Mesothelial cell of epicardium (in vitro differentiated cells): ENCODE results near the gene LTV1. TPM values are rescaled to one million over a fixed set of nuclear protein-coding genes. Genes with fewer than 3 reads are reported as not detected.

ENCODE experiments used
- DNase-seq, 2 experiments: peaks; one replicate each; pipeline ENCODE4 v3.0.0; 2021; ENCODE audit warnings: low spot score in 2 of 2; ENCODE audit not compliant: unreplicated experiment in 2 of 2
- H3K27ac Mint-ChIP-seq: 2 replicates; pipeline ENCODE4 v1.8.0; 2021; ENCODE audit warnings: mixed read lengths
- H3K27me3 Mint-ChIP-seq: 2 replicates; pipeline ENCODE4 v1.8.0; 2021; ENCODE audit warnings: low read depth, mixed read lengths
- H3K36me3 Mint-ChIP-seq: 2 replicates; pipeline ENCODE4 v1.8.0; 2021; ENCODE audit warnings: mixed read lengths
- H3K4me1 Mint-ChIP-seq: 2 replicates; pipeline ENCODE4 v1.8.0; 2021; ENCODE audit warnings: mixed read lengths
- H3K4me3 Mint-ChIP-seq: 2 replicates; pipeline ENCODE4 v1.8.0; 2021; ENCODE audit warnings: mild to moderate bottlenecking, moderate library complexity, mixed read lengths
- H3K9me3 Mint-ChIP-seq: 2 replicates; pipeline ENCODE4 v1.8.0; 2021; ENCODE audit warnings: mixed read lengths
- CTCF ChIP-seq: fragments of 200-600 bp; sonication (generic); IDR thresholded peaks from one replicate; pipeline ENCODE4 v1.5.0; 2021; ENCODE audit warnings: antibody characterized with exemption; ENCODE audit not compliant: unreplicated experiment
- total RNA-seq: library from RNA; stranded (reverse); gene quantifications from 3 replicates; pipeline ENCODE4 v1.2.1, GENCODE V29; 2021

LTV1 gene
- total RNA-seq, 1 donor from 2014 or later: 26.1 TPM

GRCh38 chr6:143821359-143821758, 21.8 kb upstream of the LTV1 start:
- TF ChIP-seq CTCF: no peak
- H3K4me3 Mint-ChIP-seq: no peak overlapping the region
- H3K9me3 Mint-ChIP-seq: no peaks in the 10 kb centered on the region
- H3K36me3 Mint-ChIP-seq: peaks cover 26% of the 10 kb centered on the region
- H3K27ac Mint-ChIP-seq: no peak overlapping the region
- no peak for DNase-seq
- H3K4me1 Mint-ChIP-seq: peaks cover 6% of the 10 kb centered on the region
- H3K27me3 Mint-ChIP-seq: no peaks in the 10 kb centered on the region

GRCh38 chr6:143822584-143823024, 20.5 kb upstream of the LTV1 start:
- TF ChIP-seq CTCF: no peak
- no peak for DNase-seq
- peaks cover 6% of the 10 kb centered on the region for H3K4me1 Mint-ChIP-seq
- H3K36me3 Mint-ChIP-seq: peaks cover 17% of the 10 kb centered on the region
- H3K9me3 Mint-ChIP-seq: no peaks in the 10 kb centered on the region
- H3K27ac Mint-ChIP-seq: no peak overlapping the region
- no peaks in the 10 kb centered on the region for H3K27me3 Mint-ChIP-seq
- no peak overlapping the region for H3K4me3 Mint-ChIP-seq

GRCh38 chr6:143823548-143823947, 19.6 kb upstream of the LTV1 start:
- Mint-ChIP-seq H3K27me3 (no peaks in the 10 kb centered on the region), H3K36me3 (peaks cover 12% of the 10 kb centered on the region)
- DNase-seq: no peak

GRCh38 chr6:143828572-143828971, 14.6 kb upstream of the LTV1 start:
- no peak for DNase-seq
- H3K27me3 Mint-ChIP-seq: no peaks in the 10 kb centered on the region
- no peaks in the 10 kb centered on the region for H3K9me3 Mint-ChIP-seq
- no peaks in the 10 kb centered on the region for H3K4me1 Mint-ChIP-seq
- H3K36me3 Mint-ChIP-seq: peaks cover 3% of the 10 kb centered on the region
- no peak for TF ChIP-seq CTCF
- no peak overlapping the region for H3K27ac Mint-ChIP-seq
- H3K4me3 Mint-ChIP-seq: no peak overlapping the region

More at GRCh38 chr6:143823548-143823947, 19.6 kb upstream of the LTV1 start:
- Mint-ChIP-seq H3K27ac (no peak overlapping the region), H3K4me3 (no peak overlapping the region), H3K9me3 (no peaks in the 10 kb centered on the region), H3K4me1 (peaks cover 6% of the 10 kb centered on the region)
- TF ChIP-seq CTCF: no peak

GRCh38 chr6:143836150-143836549, 7.0 kb upstream of the LTV1 start:
- Mint-ChIP-seq H3K36me3 (no peaks in the 10 kb centered on the region), H3K4me1 (peaks cover 12% of the 10 kb centered on the region), H3K9me3 (no peaks in the 10 kb centered on the region), H3K27me3 (no peaks in the 10 kb centered on the region), H3K4me3 (no peak overlapping the region), H3K27ac (no peak overlapping the region)
- no peak for TF ChIP-seq CTCF
- DNase-seq: no peak

- H3K27ac Mint-ChIP-seq: peak overlapping the region; percentile 64
- peaks cover 17% of the 10 kb centered on the region for H3K4me1 Mint-ChIP-seq
- H3K27me3 Mint-ChIP-seq: no peaks in the 10 kb centered on the region
- TF ChIP-seq CTCF: no peak
- no peaks in the 10 kb centered on the region for H3K36me3 Mint-ChIP-seq
- no peak overlapping the region for H3K4me3 Mint-ChIP-seq
- no peaks in the 10 kb centered on the region for H3K9me3 Mint-ChIP-seq
- no peak for DNase-seq
Measured at GRCh38 chr6:143838395-143838794, 4.7 kb upstream of the LTV1 start.
